Measurements from ENCODE around the gene TRAK1.
A peak's percentile ranks its signal among the peaks of the same experiment; 100 is the strongest.

Gene TRAK1

DNA sequence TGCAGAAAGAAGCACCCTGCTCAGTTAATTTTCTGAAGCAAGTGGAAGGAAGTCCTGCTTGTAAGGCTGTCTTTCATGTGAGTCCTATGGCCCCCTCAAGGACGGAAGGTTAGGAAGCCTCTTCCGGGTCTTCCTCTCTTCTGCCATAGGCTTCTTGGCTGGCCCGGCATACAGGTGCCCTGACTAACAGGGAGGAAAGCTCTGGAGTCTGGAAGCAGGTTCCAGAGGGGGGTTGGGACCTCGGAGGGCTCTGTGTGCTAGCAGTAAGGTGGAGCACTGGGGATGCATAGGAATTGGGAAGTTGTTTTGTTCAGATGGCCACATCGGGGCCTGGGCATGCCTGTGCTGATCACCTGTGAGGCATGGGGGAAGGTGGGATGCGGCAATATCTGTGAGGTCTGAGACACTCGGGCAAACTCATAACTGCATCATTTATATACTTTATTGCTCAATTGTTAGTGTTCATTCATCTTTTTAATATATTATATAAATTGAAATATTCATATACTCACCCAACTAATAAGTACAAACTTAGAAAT, 49.6 kb downstream of the TRAK1 start:
- no peaks in the 10 kb centered on the region for H3K9me3 ChIP-seq
- H3K4me3 ChIP-seq (ENCODE audit: low read depth, low read length) = no peak overlapping the region
- no peaks in the 10 kb centered on the region for H3K4me1 ChIP-seq
- DNase-seq = no peak
- no peaks in the 10 kb centered on the region for H3K27me3 ChIP-seq
- no peaks in the 10 kb centered on the region for H3K36me3 ChIP-seq
- TF ChIP-seq, protein P1, sequence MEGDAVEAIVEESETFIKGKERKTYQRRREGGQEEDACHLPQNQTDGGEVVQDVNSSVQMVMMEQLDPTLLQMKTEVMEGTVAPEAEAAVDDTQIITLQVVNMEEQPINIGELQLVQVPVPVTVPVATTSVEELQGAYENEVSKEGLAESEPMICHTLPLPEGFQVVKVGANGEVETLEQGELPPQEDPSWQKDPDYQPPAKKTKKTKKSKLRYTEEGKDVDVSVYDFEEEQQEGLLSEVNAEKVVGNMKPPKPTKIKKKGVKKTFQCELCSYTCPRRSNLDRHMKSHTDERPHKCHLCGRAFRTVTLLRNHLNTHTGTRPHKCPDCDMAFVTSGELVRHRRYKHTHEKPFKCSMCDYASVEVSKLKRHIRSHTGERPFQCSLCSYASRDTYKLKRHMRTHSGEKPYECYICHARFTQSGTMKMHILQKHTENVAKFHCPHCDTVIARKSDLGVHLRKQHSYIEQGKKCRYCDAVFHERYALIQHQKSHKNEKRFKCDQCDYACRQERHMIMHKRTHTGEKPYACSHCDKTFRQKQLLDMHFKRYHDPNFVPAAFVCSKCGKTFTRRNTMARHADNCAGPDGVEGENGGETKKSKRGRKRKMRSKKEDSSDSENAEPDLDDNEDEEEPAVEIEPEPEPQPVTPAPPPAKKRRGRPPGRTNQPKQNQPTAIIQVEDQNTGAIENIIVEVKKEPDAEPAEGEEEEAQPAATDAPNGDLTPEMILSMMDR (IDR thresholded peaks at IDR 0.05; ENCODE audit: low read depth, low read length) = no peak

DNA sequence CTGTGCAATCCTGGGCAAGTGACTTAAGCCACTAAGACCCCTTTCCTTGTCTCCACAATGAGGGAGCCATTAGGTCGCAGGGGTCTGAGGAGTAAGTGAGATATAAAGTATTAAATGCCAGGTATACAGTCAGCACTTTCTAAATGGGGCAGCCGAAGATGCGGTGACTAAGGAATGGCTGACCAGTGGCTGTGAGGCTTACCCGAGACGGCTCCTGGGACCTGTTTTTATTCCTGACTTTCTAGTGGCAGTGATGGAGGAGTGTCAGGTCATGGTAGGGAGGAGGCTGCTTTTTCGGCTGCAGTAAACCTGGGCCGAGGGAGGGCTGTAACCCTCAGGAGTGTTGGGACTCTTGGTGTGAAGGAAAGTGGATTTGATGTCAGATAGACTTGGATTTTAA, 52.3 kb downstream of the TRAK1 start:
- H3K27me3 ChIP-seq = no peaks in the 10 kb centered on the region
- no peaks in the 10 kb centered on the region for H3K4me1 ChIP-seq
- no peaks in the 10 kb centered on the region for H3K9me3 ChIP-seq
- H3K4me3 ChIP-seq (ENCODE audit: low read depth, low read length) = no peak overlapping the region
- no peak for DNase-seq
- no peaks in the 10 kb centered on the region for H3K36me3 ChIP-seq
- TF ChIP-seq, protein P1 (IDR thresholded peaks at IDR 0.05; ENCODE audit: low read depth, low read length) = no peak

DNA sequence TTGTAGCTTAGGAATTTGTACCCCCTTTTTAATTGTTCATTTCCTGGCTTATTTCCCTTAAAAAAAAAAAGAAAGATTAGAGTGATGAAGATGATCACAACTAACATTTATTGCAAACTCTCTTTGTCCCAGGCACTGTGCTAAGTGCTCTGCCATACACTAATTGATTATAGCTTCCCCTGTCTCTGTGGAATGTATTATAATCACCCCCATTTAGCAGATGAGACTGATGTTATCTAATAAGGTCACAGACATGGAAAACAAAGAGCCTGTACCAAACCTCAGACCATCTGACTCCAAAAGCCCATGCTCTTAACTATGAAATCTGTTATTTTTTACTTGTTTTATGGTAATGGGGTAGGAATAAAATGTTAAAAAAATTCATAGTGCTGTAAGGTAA, 53.1 kb downstream of the TRAK1 start:
- no peaks in the 10 kb centered on the region for H3K36me3 ChIP-seq
- TF ChIP-seq, protein P1 (IDR thresholded peaks at IDR 0.05; ENCODE audit: low read depth, low read length) = no peak
- H3K9me3 ChIP-seq = no peaks in the 10 kb centered on the region
- H3K4me3 ChIP-seq (ENCODE audit: low read depth, low read length) = no peak overlapping the region
- H3K27me3 ChIP-seq = no peaks in the 10 kb centered on the region
- DNase-seq = no peak
- no peaks in the 10 kb centered on the region for H3K4me1 ChIP-seq

DNA sequence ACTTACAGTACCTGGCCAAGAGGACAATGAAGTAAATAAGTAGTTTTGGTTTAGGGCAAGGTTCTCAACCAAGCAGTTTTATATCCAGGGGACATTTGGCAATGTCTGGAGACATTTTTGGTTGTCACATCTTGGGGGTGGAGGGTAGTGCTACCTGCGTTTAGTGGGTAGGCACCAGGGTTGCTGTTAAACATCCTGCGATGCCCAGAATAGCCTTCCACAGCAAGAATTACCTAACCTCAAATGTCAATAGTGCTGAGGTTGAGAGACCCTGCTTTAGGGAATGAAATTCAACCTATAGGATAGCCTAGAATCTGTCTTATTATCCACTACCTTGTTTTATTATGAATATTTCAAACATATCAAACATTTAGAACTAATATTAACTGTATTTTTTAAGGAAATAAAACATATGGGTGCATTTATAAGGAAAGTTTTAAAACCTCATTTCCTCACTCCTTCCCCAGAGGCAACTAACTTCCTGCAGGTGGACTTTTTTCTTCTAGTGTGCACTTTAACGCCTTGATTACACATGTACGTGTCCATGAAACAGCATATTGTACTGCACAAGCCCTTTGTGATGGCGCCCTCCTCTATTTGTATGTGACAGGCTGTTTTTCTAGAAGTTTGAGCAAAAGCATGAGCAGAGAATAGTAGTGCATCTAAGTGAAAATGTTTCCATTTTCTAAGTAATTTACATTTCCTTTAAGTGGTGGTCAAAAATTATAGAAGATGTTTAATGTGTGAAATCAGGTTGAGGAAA, 57.1 kb downstream of the TRAK1 start:
- no peak for DNase-seq
- TF ChIP-seq, protein P1 (IDR thresholded peaks at IDR 0.05; ENCODE audit: low read depth, low read length) = no peak
- H3K9me3 ChIP-seq = no peaks in the 10 kb centered on the region
- H3K4me3 ChIP-seq (ENCODE audit: low read depth, low read length) = peak overlapping the region; percentile 32; the same call in 1 of the 2 replicates
- no peaks in the 10 kb centered on the region; the same call in 1 of the 2 replicates for H3K4me1 ChIP-seq
- no peaks in the 10 kb centered on the region for H3K36me3 ChIP-seq
- H3K27me3 ChIP-seq = no peaks in the 10 kb centered on the region

DNA sequence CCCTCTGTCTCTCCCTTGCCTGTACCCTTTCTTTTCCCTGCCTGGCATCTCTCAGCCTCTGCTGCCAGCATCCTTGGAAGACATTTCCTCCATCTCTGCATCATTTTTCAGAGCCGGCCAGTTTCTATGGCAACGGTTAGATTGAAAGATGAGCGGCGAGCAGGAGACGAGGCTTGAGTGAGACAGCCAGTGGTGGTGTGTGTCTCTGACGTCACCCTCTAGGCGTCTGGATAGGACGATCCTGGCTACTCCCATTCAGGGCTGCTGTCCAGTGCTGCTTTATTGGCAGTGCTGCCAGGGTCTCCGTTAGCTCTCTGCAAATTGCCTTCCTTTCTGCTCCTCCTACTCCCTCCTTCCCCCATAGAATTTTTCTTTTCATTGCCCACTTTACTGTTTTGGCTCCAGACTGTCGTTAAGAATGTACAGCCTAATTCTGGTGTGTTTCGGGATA, 57.9 kb downstream of the TRAK1 start:
- Histone ChIP-seq H3K4me1 (no peaks in the 10 kb centered on the region; the same call in 1 of the 2 replicates), H3K36me3 (no peaks in the 10 kb centered on the region), H3K9me3 (no peaks in the 10 kb centered on the region), H3K27me3 (no peaks in the 10 kb centered on the region), H3K4me3 (ENCODE audit: low read depth, low read length) (peak overlapping the region; percentile 43)
- TF ChIP-seq, protein P1 (IDR thresholded peaks at IDR 0.05; ENCODE audit: low read depth, low read length) = no peak
- DNase-seq = peak; percentile 81

DNA sequence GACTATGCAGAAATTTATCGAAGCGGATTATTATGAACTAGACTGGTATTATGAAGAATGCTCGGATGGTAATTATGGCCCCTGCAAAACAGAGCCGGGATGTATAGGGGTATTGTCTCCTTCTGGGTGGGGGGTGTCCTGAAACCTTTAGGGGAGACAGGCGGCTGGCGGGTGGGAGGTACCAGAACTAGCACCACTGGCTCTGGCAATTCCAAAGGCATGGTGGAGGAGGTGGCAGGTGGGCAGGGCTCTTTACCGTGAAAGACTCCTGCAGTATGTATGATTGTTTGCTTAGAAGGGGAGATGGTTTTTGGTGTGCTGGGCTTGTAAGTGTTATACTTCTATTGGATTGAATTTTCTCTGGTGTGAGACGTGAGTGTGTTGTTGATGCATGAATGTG, 58.4 kb downstream of the TRAK1 start:
- no peaks in the 10 kb centered on the region for H3K27me3 ChIP-seq
- no peaks in the 10 kb centered on the region for H3K9me3 ChIP-seq
- H3K4me3 ChIP-seq (ENCODE audit: low read depth, low read length) = peak overlapping the region; percentile 43
- DNase-seq = no peak
- TF ChIP-seq, protein P1 (IDR thresholded peaks at IDR 0.05; ENCODE audit: low read depth, low read length) = no peak
- no peaks in the 10 kb centered on the region for H3K36me3 ChIP-seq
- H3K4me1 ChIP-seq = no peaks in the 10 kb centered on the region; the same call in 1 of the 2 replicates
